Sigmoid colon (tissue), 7 donors: Measurements from ENCODE around the gene RNF19B. TPM values are rescaled to one million over a fixed set of nuclear protein-coding genes. Genes with fewer than 3 reads are reported as not detected.
A peak's percentile ranks its signal among the peaks of the same experiment; 100 is the strongest.

Source experiments
- DNase-seq: peaks from one replicate; pipeline ENCODE4 v3.0.0-alpha.2; 2019
- H3K27ac ChIP-seq, 4 donors: fragments of 200-600 bp; sonication (generic); one replicate each; pipeline ENCODE4 v1.5.1; 2016 to 2019; ENCODE audit warnings: mild to moderate bottlenecking in 1 of 4
- H3K27me3 ChIP-seq, 3 donors: fragments of 200-600 bp; sonication (generic); one replicate each; pipeline ENCODE4 v1.5.1; 2019; ENCODE audit warnings: mild to moderate bottlenecking in 1 of 3
- H3K36me3 ChIP-seq, 4 donors: fragments of 200-600 bp; sonication (generic); one replicate each; pipeline ENCODE4 v1.5.1; 2016 to 2019
- H3K4me1 ChIP-seq, 4 donors: fragments of 200-600 bp; sonication (generic); one replicate each; pipeline ENCODE4 v1.5.1; 2017 to 2019
- H3K4me3 ChIP-seq, 4 donors: fragments of 200-600 bp; sonication (generic); one replicate each; pipeline ENCODE4 v1.5.1; 2017 to 2019; ENCODE audit warnings: mild to moderate bottlenecking in 2 of 4, moderate library complexity in 1 of 4
- H3K9me3 ChIP-seq, 4 donors: fragments of 200-600 bp in 3 of 4; sonication (generic) in 3 of 4; one replicate each; pipeline versions ENCODE4 v1.5.1 to v1.6.1; 2013 to 2019
- EP300 ChIP-seq, 4 donors: sonication (generic); formaldehyde crosslinking; IDR thresholded peaks; one replicate each; pipeline ENCODE4 v1.6.1; 2017; ENCODE audit warnings: antibody characterized with exemption in 4 of 4
- POLR2A ChIP-seq, 2 donors: fragments of 450-650 bp; IDR thresholded peaks; one replicate each; pipeline ENCODE4 v1.6.1; 2016; ENCODE audit warnings: antibody characterized with exemption in 2 of 2, mild to moderate bottlenecking in 2 of 2, moderate library complexity in 2 of 2
- POLR2AphosphoS5 ChIP-seq, 4 donors: sonication (generic); formaldehyde crosslinking; IDR thresholded peaks; one replicate each; pipeline ENCODE4 v1.6.1; 2017; ENCODE audit warnings: antibody characterized with exemption in 4 of 4
- WGBS, 2 donors: extraction: QIAGEN DNeasy Blood & Tissue Kit; methylation state at CpG; one replicate each; pipeline ENCODE4 v1.1.7; 2013; 5-methylcytosine and 5-hydroxymethylcytosine counted together
- intact Hi-C: fragments of 100-400 bp; cut with DNase I; formaldehyde crosslinking; loops from one replicate; pipeline ENCODE4 v1.15.1; 2023
- polyA plus RNA-seq, 3 donors: library from polyadenylated mRNA; stranded (reverse); fragments of 200-250 nt; gene quantifications; one replicate each; pipeline ENCODE4 v1.2.3, GENCODE V29; 2013
- total RNA-seq, 4 donors: library from RNA; depleted of rRNA; stranded (reverse); fragments of >200 nt; gene quantifications; one replicate each; pipeline ENCODE4 v1.1.0, GENCODE V29; 2016
- TF ChIP-seq, protein P1 (sequence below), 4 experiments: fragments of 450-650 bp in 3 of 4; fragments of 200-600 bp in 1 of 4; IDR thresholded peaks; one replicate each; pipeline ENCODE4 v1.5.1; 2016 to 2019; ENCODE audit warnings: antibody characterized with exemption in 4 of 4, mild to moderate bottlenecking in 3 of 4, moderate library complexity in 2 of 4
- donor health status: healthy with polysubstance abuse.
- donor health status: Bipolar disorder and iron deficiency.
- donor health status: healthy.

The RNF19B gene
- total and polyA plus RNA-seq, 7 donors, result 14.5 to 50.7 (median 28.9) TPM

DNA sequence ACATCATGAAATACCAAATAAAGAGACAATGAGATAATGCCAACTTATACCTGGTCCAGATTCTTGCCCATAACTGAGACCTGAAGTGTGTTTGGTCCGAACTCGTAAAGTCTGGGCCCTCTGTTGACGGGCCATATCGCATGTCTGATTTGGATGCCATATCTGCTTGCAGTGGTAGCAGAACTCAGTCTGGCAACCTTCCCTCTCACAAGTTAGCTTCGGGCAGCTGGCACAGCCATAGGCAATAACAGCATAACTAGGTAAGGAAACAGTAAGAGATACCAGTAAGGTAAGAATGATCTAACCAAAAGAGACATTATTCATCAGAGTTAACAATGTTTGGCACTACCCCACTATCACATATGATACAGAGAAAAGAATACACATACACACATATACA lies 15.1 kb downstream of the RNF19B start:
- 16 to 74% methylated on average over 5 of the region's 5 CpGs for WGBS, 2 donors
- no peak for DNase-seq
- TF ChIP-seq POLR2A (IDR thresholded peaks at IDR 0.05) (no peak), EP300 (IDR thresholded peaks at IDR 0.05) (no peak), POLR2AphosphoS5 (IDR thresholded peaks at IDR 0.05) (no peak)
- TF ChIP-seq, protein P1, sequence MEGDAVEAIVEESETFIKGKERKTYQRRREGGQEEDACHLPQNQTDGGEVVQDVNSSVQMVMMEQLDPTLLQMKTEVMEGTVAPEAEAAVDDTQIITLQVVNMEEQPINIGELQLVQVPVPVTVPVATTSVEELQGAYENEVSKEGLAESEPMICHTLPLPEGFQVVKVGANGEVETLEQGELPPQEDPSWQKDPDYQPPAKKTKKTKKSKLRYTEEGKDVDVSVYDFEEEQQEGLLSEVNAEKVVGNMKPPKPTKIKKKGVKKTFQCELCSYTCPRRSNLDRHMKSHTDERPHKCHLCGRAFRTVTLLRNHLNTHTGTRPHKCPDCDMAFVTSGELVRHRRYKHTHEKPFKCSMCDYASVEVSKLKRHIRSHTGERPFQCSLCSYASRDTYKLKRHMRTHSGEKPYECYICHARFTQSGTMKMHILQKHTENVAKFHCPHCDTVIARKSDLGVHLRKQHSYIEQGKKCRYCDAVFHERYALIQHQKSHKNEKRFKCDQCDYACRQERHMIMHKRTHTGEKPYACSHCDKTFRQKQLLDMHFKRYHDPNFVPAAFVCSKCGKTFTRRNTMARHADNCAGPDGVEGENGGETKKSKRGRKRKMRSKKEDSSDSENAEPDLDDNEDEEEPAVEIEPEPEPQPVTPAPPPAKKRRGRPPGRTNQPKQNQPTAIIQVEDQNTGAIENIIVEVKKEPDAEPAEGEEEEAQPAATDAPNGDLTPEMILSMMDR (IDR thresholded peaks at IDR 0.05), result no peak
- H3K4me3 ChIP-seq, result no peak overlapping the region
- peaks cover 0 to 36% (median 9%) of the 10 kb centered on the region in 4 donors for H3K36me3 ChIP-seq
- peaks cover 0 to 49% (median 30%) of the 10 kb centered on the region in 4 donors for H3K4me1 ChIP-seq
- intact Hi-C loops, result no loop called here
- no peaks in the 10 kb centered on the region for H3K27me3 ChIP-seq
- H3K27ac ChIP-seq, result peak overlapping the region in 3 of 4 donors; percentile 53 to 79 (median 66)
- H3K9me3 ChIP-seq, result no peaks in the 10 kb centered on the region

DNA sequence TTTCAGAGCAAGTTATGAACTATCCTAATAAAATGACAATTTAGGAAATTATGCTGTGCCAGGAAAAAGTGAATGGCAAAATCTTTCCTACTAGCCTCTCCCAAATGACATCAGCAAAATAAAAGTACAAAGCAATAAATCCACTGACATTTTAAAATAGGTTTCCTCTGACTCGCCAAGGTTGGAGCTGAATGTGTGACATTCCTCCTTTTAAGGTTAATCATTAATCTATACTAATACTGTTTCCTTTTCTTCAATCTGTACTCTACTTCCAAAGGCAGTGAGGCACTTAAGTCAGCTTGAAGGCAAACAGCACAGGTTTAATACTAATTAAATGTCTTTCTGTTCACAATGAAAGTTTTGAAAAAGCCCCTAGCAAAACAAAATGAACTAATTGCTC lies 15.7 kb downstream of the RNF19B start:
- Histone ChIP-seq H3K9me3 (no peaks in the 10 kb centered on the region), H3K36me3 (peaks cover 4 to 42% (median 11%) of the 10 kb centered on the region in 4 donors), H3K4me3 (no peak overlapping the region), H3K27me3 (no peaks in the 10 kb centered on the region), H3K27ac (peak overlapping the region in 3 of 4 donors; percentile 53 to 79 (median 66)), H3K4me1 (peaks cover 0 to 47% (median 28%) of the 10 kb centered on the region in 4 donors)
- WGBS, 2 donors, result 18 to 58% methylated on average over 1 of the region's 1 CpG
- TF ChIP-seq, protein P1 (IDR thresholded peaks at IDR 0.05), result no peak
- TF ChIP-seq POLR2A (IDR thresholded peaks at IDR 0.05), result no peak
- TF ChIP-seq EP300 (IDR thresholded peaks at IDR 0.05), result peak in 3 of 4 donors; percentile 43 to 68 (median 55)
- TF ChIP-seq POLR2AphosphoS5 (IDR thresholded peaks at IDR 0.05), result peak; percentile 47 to 72 (median 58)
- no peak for DNase-seq
- intact Hi-C loops, result no loop called here

DNA sequence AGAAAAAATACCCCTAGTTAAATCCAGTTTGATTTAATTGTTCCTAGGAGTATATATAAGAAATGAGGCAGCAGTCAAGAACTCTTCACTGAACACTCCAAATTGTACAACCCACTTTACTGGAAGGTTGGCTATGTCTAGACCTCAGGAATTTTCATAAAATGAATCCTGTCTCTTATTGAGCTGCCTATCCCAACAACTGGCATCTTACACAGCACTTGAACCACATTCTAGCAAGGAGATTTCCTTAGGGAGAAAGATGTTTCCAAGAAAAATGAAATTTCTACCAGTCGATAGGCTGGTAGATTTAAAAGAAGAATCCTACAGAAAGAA lies 16.3 kb downstream of the RNF19B start:
- WGBS, 2 donors, result 70 to 93% methylated on average over 1 of the region's 1 CpG
- TF ChIP-seq, protein P1 (IDR thresholded peaks at IDR 0.05), result no peak
- TF ChIP-seq EP300 (IDR thresholded peaks at IDR 0.05) (no peak), POLR2A (IDR thresholded peaks at IDR 0.05) (no peak), POLR2AphosphoS5 (IDR thresholded peaks at IDR 0.05) (no peak)
- Histone ChIP-seq H3K4me1 (peaks cover 0 to 41% (median 26%) of the 10 kb centered on the region in 4 donors), H3K27ac (peak overlapping the region; percentile 11 to 79 (median 60)), H3K4me3 (no peak overlapping the region), H3K9me3 (no peaks in the 10 kb centered on the region), H3K36me3 (peaks cover 5 to 48% (median 11%) of the 10 kb centered on the region in 4 donors), H3K27me3 (no peaks in the 10 kb centered on the region)
- DNase-seq, result no peak
- intact Hi-C loops, result no loop called here

DNA sequence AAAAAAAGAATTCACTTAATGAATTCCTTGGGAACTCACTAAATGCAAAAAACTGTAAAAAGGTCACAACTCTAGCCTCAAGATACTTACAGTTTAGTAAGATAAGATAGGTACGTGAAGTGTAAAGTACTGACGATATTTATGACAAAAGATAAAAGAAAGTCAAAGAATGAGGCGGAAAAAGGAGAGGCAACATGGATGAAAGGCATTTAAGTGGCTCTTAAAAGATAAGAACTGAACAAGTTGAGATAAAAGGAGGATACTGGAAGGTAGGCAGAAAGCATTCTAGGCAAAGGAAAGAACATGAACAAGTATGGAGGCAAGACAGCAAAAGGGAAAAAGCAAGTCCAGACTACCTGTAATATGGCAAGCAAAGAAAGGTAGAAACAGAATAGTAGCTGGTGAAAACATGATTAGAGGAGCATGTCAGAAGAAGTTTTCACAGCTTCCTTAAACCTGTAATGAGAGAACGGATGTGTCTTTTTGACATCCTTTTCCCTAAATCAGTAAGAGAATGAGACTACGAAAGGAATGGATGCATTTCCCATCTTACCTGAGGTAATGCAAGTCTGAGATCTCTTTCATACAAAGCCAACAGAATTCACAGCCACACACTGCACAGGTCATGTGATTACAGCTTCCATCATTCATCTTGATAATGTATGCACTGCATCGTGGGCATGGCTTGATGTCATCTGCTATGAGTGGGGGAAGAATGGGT lies 16.8 kb downstream of the RNF19B start:
- H3K27ac ChIP-seq, result peak overlapping the region; percentile 11 to 79 (median 60)
- no peak for DNase-seq
- no peaks in the 10 kb centered on the region for H3K27me3 ChIP-seq
- no peaks in the 10 kb centered on the region for H3K9me3 ChIP-seq
- TF ChIP-seq, protein P1 (IDR thresholded peaks at IDR 0.05), result no peak
- TF ChIP-seq POLR2A (IDR thresholded peaks at IDR 0.05) (no peak), POLR2AphosphoS5 (IDR thresholded peaks at IDR 0.05) (no peak)
- WGBS, 2 donors, result 73 to 82% methylated on average over 6 of the region's 6 CpGs
- peaks cover 5 to 53% (median 11%) of the 10 kb centered on the region in 4 donors for H3K36me3 ChIP-seq
- no peak overlapping the region for H3K4me3 ChIP-seq
- H3K4me1 ChIP-seq, result peaks cover 0 to 37% (median 23%) of the 10 kb centered on the region in 4 donors
- intact Hi-C loops, result no loop called here
